IgD-negative memory B cell (primary cell): ENCODE data around the gene SMIM12. TPM values are rescaled to one million over a fixed set of nuclear protein-coding genes. Genes with fewer than 3 reads are reported as not detected.

Experiments
- H3K27ac Mint-ChIP-seq, 3 donors: one replicate each; pipeline ENCODE4 v1.8.0; 2020 to 2022; ENCODE audit warnings: mild to moderate bottlenecking in 3 of 3, mixed read lengths in 3 of 3, moderate library complexity in 1 of 3
- H3K27me3 Mint-ChIP-seq: one replicate; pipeline ENCODE4 v1.8.0; 2021; ENCODE audit warnings: mixed read lengths
- H3K36me3 Mint-ChIP-seq: one replicate; pipeline ENCODE4 v1.8.0; 2020; ENCODE audit warnings: mild to moderate bottlenecking, mixed read lengths
- H3K4me1 Mint-ChIP-seq, 3 donors: one replicate each; pipeline ENCODE4 v1.8.0; 2020 to 2022; ENCODE audit warnings: mixed read lengths in 3 of 3, mild to moderate bottlenecking in 1 of 3
- H3K4me3 Mint-ChIP-seq, 4 donors: one replicate each; pipeline ENCODE4 v1.8.0; 2020 to 2022; ENCODE audit warnings: mild to moderate bottlenecking in 4 of 4, mixed read lengths in 4 of 4, moderate library complexity in 3 of 4
- H3K9me3 Mint-ChIP-seq, 3 donors: one replicate each; pipeline ENCODE4 v1.8.0; 2020 to 2021; ENCODE audit warnings: mixed read lengths in 3 of 3, mild to moderate bottlenecking in 1 of 3
- polyA plus RNA-seq: library from polyadenylated mRNA; unstranded; fragments of 300-500 nt; fragmentation: Illumina TruSeq; gene quantifications from one replicate; pipeline ENCODE4 v1.2.3, GENCODE V29; 2021

Gene SMIM12
- 73.4 TPM for polyA plus RNA-seq

GRCh38 chr1:34859446-34860200, at the start of gene SMIM12:
Gene SMIM12, minus strand, starts transcription at chr1:34859749. Its CDS starts 3,772 bp downstream, at chr1:34855977.
- H3K36me3 Mint-ChIP-seq, result no peaks in the 10 kb centered on the region

GRCh38 chr1:34908369-34908768, 48.8 kb upstream of the SMIM12 start:
- Mint-ChIP-seq H3K27ac (no peak overlapping the region), H3K36me3 (peaks cover 2% of the 10 kb centered on the region), H3K9me3 (peaks cover 0 to 1% (median 0%) of the 10 kb centered on the region in 3 donors), H3K4me3 (no peak overlapping the region), H3K4me1 (no peaks in the 10 kb centered on the region), H3K27me3 (peaks cover 4% of the 10 kb centered on the region)

More at GRCh38 chr1:34859446-34860200, at the start of gene SMIM12:
- Mint-ChIP-seq H3K4me1 (peaks cover 21 to 33% (median 31%) of the 10 kb centered on the region in 3 donors), H3K9me3 (no peaks in the 10 kb centered on the region), H3K27me3 (no peaks in the 10 kb centered on the region), H3K4me3 (peak within 1 kb of the TSS; percentile 91 to 96 (median 94)), H3K27ac (peak within 1 kb of the TSS; percentile 69 to 89 (median 84))

- H3K4me3 Mint-ChIP-seq, result no peak overlapping the region
- peaks cover 0 to 1% (median 0%) of the 10 kb centered on the region in 3 donors for H3K9me3 Mint-ChIP-seq
- no peaks in the 10 kb centered on the region for H3K36me3 Mint-ChIP-seq
- no peaks in the 10 kb centered on the region for H3K4me1 Mint-ChIP-seq
- peaks cover 4% of the 10 kb centered on the region for H3K27me3 Mint-ChIP-seq
- no peak overlapping the region for H3K27ac Mint-ChIP-seq
Measured at GRCh38 chr1:34907487-34908090, 48.0 kb upstream of the SMIM12 start.

GRCh38 chr1:34906756-34907155, 47.2 kb upstream of the SMIM12 start:
- Mint-ChIP-seq H3K36me3 (no peaks in the 10 kb centered on the region), H3K27ac (no peak overlapping the region), H3K4me3 (peak overlapping the region in 1 of 4 donors; percentile 19), H3K27me3 (peaks cover 4% of the 10 kb centered on the region), H3K4me1 (no peaks in the 10 kb centered on the region), H3K9me3 (peaks cover 0 to 1% (median 0%) of the 10 kb centered on the region in 3 donors)

- peaks cover 0 to 1% (median 0%) of the 10 kb centered on the region in 3 donors for H3K9me3 Mint-ChIP-seq
- peaks cover 8% of the 10 kb centered on the region for H3K27me3 Mint-ChIP-seq
- no peaks in the 10 kb centered on the region for H3K36me3 Mint-ChIP-seq
- H3K4me3 Mint-ChIP-seq, result peak overlapping the region in 1 of 4 donors; percentile 19
- H3K27ac Mint-ChIP-seq, result no peak overlapping the region
- H3K4me1 Mint-ChIP-seq, result no peaks in the 10 kb centered on the region
Measured at GRCh38 chr1:34906222-34906621, 46.7 kb upstream of the SMIM12 start.

- Mint-ChIP-seq H3K4me1 (no peaks in the 10 kb centered on the region), H3K4me3 (no peak overlapping the region), H3K36me3 (no peaks in the 10 kb centered on the region), H3K27ac (no peak overlapping the region), H3K27me3 (peaks cover 6% of the 10 kb centered on the region), H3K9me3 (peaks cover 0 to 1% (median 0%) of the 10 kb centered on the region in 3 donors)
Measured at GRCh38 chr1:34905098-34905459, 45.5 kb upstream of the SMIM12 start.

GRCh38 chr1:34904236-34905097, 44.9 kb upstream of the SMIM12 start:
- Mint-ChIP-seq H3K4me3 (no peak overlapping the region), H3K4me1 (no peaks in the 10 kb centered on the region), H3K27me3 (peaks cover 6% of the 10 kb centered on the region), H3K36me3 (no peaks in the 10 kb centered on the region), H3K27ac (no peak overlapping the region), H3K9me3 (peaks cover 0 to 1% (median 0%) of the 10 kb centered on the region in 3 donors)

GRCh38 chr1:34901919-34902318, 42.4 kb upstream of the SMIM12 start:
- Mint-ChIP-seq H3K27me3 (peaks cover 4% of the 10 kb centered on the region), H3K27ac (no peak overlapping the region), H3K36me3 (no peaks in the 10 kb centered on the region)

GRCh38 chr1:34900775-34901502, 41.4 kb upstream of the SMIM12 start:
- H3K27ac Mint-ChIP-seq, result no peak overlapping the region
- peaks cover 4% of the 10 kb centered on the region for H3K27me3 Mint-ChIP-seq
- H3K9me3 Mint-ChIP-seq, result no peaks in the 10 kb centered on the region
- H3K4me1 Mint-ChIP-seq, result no peaks in the 10 kb centered on the region
- no peaks in the 10 kb centered on the region for H3K36me3 Mint-ChIP-seq
- H3K4me3 Mint-ChIP-seq, result no peak overlapping the region

More at GRCh38 chr1:34901919-34902318, 42.4 kb upstream of the SMIM12 start:
- Mint-ChIP-seq H3K9me3 (peaks cover 0 to 1% (median 0%) of the 10 kb centered on the region in 3 donors), H3K4me1 (no peaks in the 10 kb centered on the region), H3K4me3 (no peak overlapping the region)

- H3K27me3 Mint-ChIP-seq, result peaks cover 4% of the 10 kb centered on the region
- H3K27ac Mint-ChIP-seq, result no peak overlapping the region
- H3K9me3 Mint-ChIP-seq, result no peaks in the 10 kb centered on the region
- H3K4me1 Mint-ChIP-seq, result no peaks in the 10 kb centered on the region
- H3K36me3 Mint-ChIP-seq, result no peaks in the 10 kb centered on the region
- H3K4me3 Mint-ChIP-seq, result peak overlapping the region in 1 of 4 donors; percentile 44
Measured at GRCh38 chr1:34899906-34900305, 40.4 kb upstream of the SMIM12 start.

- Mint-ChIP-seq H3K27me3 (peaks cover 4% of the 10 kb centered on the region), H3K4me3 (no peak overlapping the region), H3K27ac (no peak overlapping the region), H3K9me3 (no peaks in the 10 kb centered on the region), H3K4me1 (no peaks in the 10 kb centered on the region), H3K36me3 (no peaks in the 10 kb centered on the region)
Measured at GRCh38 chr1:34899471-34899870, 39.9 kb upstream of the SMIM12 start.

GRCh38 chr1:34898330-34898761, 38.8 kb upstream of the SMIM12 start:
- Mint-ChIP-seq H3K27ac (no peak overlapping the region), H3K36me3 (no peaks in the 10 kb centered on the region), H3K4me1 (no peaks in the 10 kb centered on the region), H3K4me3 (no peak overlapping the region), H3K9me3 (peaks cover 0 to 3% (median 0%) of the 10 kb centered on the region in 3 donors), H3K27me3 (peaks cover 4% of the 10 kb centered on the region)

GRCh38 chr1:34896612-34897011, 37.1 kb upstream of the SMIM12 start:
- Mint-ChIP-seq H3K9me3 (peaks cover 5 to 7% (median 7%) of the 10 kb centered on the region in 3 donors), H3K4me3 (no peak overlapping the region), H3K27ac (no peak overlapping the region), H3K27me3 (peaks cover 3% of the 10 kb centered on the region), H3K36me3 (peaks cover 1% of the 10 kb centered on the region), H3K4me1 (peaks cover 0 to 2% (median 0%) of the 10 kb centered on the region in 3 donors)

- no peak overlapping the region for H3K27ac Mint-ChIP-seq
- H3K36me3 Mint-ChIP-seq, result peaks cover 1% of the 10 kb centered on the region
- peaks cover 6 to 9% (median 7%) of the 10 kb centered on the region in 3 donors for H3K9me3 Mint-ChIP-seq
- peaks cover 10% of the 10 kb centered on the region for H3K27me3 Mint-ChIP-seq
- H3K4me3 Mint-ChIP-seq, result no peak overlapping the region
- peaks cover 0 to 4% (median 0%) of the 10 kb centered on the region in 3 donors for H3K4me1 Mint-ChIP-seq
Measured at GRCh38 chr1:34889705-34890104, 30.2 kb upstream of the SMIM12 start.
